ENCODE data around the gene KRTAP10-12. TPM values are rescaled to one million over a fixed set of nuclear protein-coding genes. Genes with fewer than 3 reads are reported as not detected.

Gene KRTAP10-12
- polyA plus RNA-seq, 1 of the 3 experiments (the other 2 are of a cell fraction): not detected

DNA sequence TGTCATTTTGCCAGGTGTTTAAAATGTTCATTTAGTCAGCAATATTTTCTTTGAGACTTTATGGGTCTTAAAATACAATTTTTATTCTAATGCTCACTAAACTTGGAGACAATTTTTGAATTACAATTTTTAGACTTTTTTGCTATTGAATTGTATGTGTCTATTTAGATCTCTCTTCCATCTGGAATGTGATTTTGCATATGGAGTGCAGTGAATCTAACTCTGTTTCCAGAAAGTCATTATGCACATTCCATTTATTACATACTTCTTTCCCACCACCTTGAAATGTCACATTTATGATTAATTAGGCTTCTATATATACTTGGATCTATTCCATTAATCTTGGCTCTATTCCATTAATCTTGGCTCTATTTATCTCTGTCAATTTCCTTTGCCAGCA, 20.0 kb downstream of the KRTAP10-12 start:
- Histone ChIP-seq H3K36me3 (replicated peaks in 1 of 2; ENCODE audit: control insufficient read depth in 1 of 2, insufficient read depth in 2 of 2, low read length in 1 of 2) (no peaks in the 10 kb centered on the region), H2AFZ (ENCODE audit: low read depth) (no peak overlapping the region), H3K79me2 (ENCODE audit: insufficient read depth) (no peaks in the 10 kb centered on the region), H3K9me3 (no peaks in the 10 kb centered on the region), H3K9ac (no peak overlapping the region), H3K4me2 (no peak overlapping the region), H3K27me3 (ENCODE audit: insufficient read depth) (peaks cover 52% of the 10 kb centered on the region; the same call in 1 of the 2 replicates), H3K4me1 (ENCODE audit: control insufficient read depth in 1 of 2, insufficient read depth in 2 of 2, low read depth in 1 of 2, low read length in 1 of 2) (no peaks in the 10 kb centered on the region), H3K4me3 (ENCODE audit: low read depth in 2 of 2, low read length in 1 of 2) (no peak overlapping the region), H3K27ac (ENCODE audit: low read depth in 2 of 2, low read length in 1 of 2) (no peak overlapping the region), H4K20me1 (ENCODE audit: insufficient read depth) (no peaks in the 10 kb centered on the region), H3F3A (replicated peaks; ENCODE audit: insufficient read depth) (no peaks in the 10 kb centered on the region), H3K9me2 (no peaks in the 10 kb centered on the region)
- DNase-seq: no peak
- no peak for TF ChIP-seq GABPA (IDR thresholded peaks at IDR 0.05; ENCODE audit: low read depth)
- TF ChIP-seq, protein P1, sequence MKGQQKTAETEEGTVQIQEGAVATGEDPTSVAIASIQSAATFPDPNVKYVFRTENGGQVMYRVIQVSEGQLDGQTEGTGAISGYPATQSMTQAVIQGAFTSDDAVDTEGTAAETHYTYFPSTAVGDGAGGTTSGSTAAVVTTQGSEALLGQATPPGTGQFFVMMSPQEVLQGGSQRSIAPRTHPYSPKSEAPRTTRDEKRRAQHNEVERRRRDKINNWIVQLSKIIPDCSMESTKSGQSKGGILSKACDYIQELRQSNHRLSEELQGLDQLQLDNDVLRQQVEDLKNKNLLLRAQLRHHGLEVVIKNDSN (IDR thresholded peaks at IDR 0.05; ENCODE audit: borderline replicate concordance, low read depth): no peak
- TF ChIP-seq YY1 (IDR thresholded peaks at IDR 0.05; ENCODE audit: low read depth): no peak
- no peak for TF ChIP-seq RFX5 (IDR thresholded peaks at IDR 0.05; ENCODE audit: low read length)
- TF ChIP-seq, protein P2, sequence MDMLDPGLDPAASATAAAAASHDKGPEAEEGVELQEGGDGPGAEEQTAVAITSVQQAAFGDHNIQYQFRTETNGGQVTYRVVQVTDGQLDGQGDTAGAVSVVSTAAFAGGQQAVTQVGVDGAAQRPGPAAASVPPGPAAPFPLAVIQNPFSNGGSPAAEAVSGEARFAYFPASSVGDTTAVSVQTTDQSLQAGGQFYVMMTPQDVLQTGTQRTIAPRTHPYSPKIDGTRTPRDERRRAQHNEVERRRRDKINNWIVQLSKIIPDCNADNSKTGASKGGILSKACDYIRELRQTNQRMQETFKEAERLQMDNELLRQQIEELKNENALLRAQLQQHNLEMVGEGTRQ (IDR thresholded peaks at IDR 0.05; ENCODE audit: borderline replicate concordance, low read depth, low read length): no peak
- TF ChIP-seq, protein P3, sequence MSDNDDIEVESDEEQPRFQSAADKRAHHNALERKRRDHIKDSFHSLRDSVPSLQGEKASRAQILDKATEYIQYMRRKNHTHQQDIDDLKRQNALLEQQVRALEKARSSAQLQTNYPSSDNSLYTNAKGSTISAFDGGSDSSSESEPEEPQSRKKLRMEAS (IDR thresholded peaks at IDR 0.05; ENCODE audit: low read depth): no peak
- TF ChIP-seq FOXJ3 (CRISPR knock-in tag; IDR thresholded peaks at IDR 0.05): no peak
- TF ChIP-seq, protein P4, sequence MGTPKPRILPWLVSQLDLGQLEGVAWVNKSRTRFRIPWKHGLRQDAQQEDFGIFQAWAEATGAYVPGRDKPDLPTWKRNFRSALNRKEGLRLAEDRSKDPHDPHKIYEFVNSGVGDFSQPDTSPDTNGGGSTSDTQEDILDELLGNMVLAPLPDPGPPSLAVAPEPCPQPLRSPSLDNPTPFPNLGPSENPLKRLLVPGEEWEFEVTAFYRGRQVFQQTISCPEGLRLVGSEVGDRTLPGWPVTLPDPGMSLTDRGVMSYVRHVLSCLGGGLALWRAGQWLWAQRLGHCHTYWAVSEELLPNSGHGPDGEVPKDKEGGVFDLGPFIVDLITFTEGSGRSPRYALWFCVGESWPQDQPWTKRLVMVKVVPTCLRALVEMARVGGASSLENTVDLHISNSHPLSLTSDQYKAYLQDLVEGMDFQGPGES (IDR thresholded peaks at IDR 0.05; ENCODE audit: low read depth, low read length): no peak
- ChIA-PET CTCF (no interaction called here), POLR2A (no interaction called here)

DNA sequence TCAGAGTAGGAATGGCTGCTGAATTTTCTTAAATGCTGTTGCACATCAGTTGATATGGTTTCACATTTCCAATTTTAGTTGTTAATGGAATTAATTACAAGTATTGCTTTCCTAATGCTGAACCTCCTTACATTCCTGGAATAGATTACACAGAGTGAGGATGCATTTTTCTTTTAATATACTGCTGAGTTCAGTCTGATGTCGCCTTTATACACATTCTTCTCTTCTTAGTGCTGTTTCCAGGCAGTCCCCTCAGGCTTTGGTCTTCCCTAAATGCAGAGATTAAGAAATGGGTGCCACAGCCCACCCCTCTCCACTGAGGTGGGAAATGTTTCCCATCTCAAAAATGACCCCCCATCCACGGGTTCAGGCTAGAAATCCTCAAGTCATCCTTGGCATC, 21.1 kb downstream of the KRTAP10-12 start:
- Histone ChIP-seq H4K20me1 (ENCODE audit: insufficient read depth) (no peaks in the 10 kb centered on the region), H3K9me2 (no peaks in the 10 kb centered on the region), H3K79me2 (ENCODE audit: insufficient read depth) (no peaks in the 10 kb centered on the region), H3K9ac (no peak overlapping the region), H3K27me3 (ENCODE audit: insufficient read depth) (peaks cover 50% of the 10 kb centered on the region; the same call in 1 of the 2 replicates), H3K4me3 (ENCODE audit: low read depth in 2 of 2, low read length in 1 of 2) (no peak overlapping the region), H3K27ac (ENCODE audit: low read depth in 2 of 2, low read length in 1 of 2) (no peak overlapping the region), H2AFZ (ENCODE audit: low read depth) (no peak overlapping the region), H3F3A (replicated peaks; ENCODE audit: insufficient read depth) (no peaks in the 10 kb centered on the region), H3K9me3 (no peaks in the 10 kb centered on the region), H3K36me3 (replicated peaks in 1 of 2; ENCODE audit: control insufficient read depth in 1 of 2, insufficient read depth in 2 of 2, low read length in 1 of 2) (no peaks in the 10 kb centered on the region), H3K4me1 (ENCODE audit: control insufficient read depth in 1 of 2, insufficient read depth in 2 of 2, low read depth in 1 of 2, low read length in 1 of 2) (no peaks in the 10 kb centered on the region), H3K4me2 (no peak overlapping the region)
- WGBS (ENCODE audit: low lambda C conversion rate): 5% methylated on average over 2 of the region's 2 CpGs
- no peak for DNase-seq
- ChIA-PET POLR2A (no interaction called here), CTCF (no interaction called here)
- TF ChIP-seq, protein P1 (IDR thresholded peaks at IDR 0.05; ENCODE audit: borderline replicate concordance, low read depth): no peak
- TF ChIP-seq, protein P5, sequence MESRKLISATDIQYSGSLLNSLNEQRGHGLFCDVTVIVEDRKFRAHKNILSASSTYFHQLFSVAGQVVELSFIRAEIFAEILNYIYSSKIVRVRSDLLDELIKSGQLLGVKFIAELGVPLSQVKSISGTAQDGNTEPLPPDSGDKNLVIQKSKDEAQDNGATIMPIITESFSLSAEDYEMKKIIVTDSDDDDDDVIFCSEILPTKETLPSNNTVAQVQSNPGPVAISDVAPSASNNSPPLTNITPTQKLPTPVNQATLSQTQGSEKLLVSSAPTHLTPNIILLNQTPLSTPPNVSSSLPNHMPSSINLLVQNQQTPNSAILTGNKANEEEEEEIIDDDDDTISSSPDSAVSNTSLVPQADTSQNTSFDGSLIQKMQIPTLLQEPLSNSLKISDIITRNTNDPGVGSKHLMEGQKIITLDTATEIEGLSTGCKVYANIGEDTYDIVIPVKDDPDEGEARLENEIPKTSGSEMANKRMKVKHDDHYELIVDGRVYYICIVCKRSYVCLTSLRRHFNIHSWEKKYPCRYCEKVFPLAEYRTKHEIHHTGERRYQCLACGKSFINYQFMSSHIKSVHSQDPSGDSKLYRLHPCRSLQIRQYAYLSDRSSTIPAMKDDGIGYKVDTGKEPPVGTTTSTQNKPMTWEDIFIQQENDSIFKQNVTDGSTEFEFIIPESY (IDR thresholded peaks at IDR 0.05; ENCODE audit: borderline replicate concordance, low read depth): no peak
- TF ChIP-seq CHD2 (IDR thresholded peaks at IDR 0.05; ENCODE audit: low read length, partially characterized antibody) (no peak), FOXJ3 (CRISPR knock-in tag; IDR thresholded peaks at IDR 0.05) (no peak), RCOR1 (IDR thresholded peaks at IDR 0.05; ENCODE audit: low read length) (no peak), ELF1 (IDR thresholded peaks at IDR 0.05) (no peak), NRF1 (IDR thresholded peaks at IDR 0.05; ENCODE audit: low read depth, low read length) (no peak), JUND (IDR thresholded peaks at IDR 0.05) (no peak)
- TF ChIP-seq, protein P3 (IDR thresholded peaks at IDR 0.05; ENCODE audit: low read depth): no peak
- TF ChIP-seq, protein P2 (IDR thresholded peaks at IDR 0.05; ENCODE audit: borderline replicate concordance, low read depth, low read length): no peak
- TF ChIP-seq, protein P6, sequence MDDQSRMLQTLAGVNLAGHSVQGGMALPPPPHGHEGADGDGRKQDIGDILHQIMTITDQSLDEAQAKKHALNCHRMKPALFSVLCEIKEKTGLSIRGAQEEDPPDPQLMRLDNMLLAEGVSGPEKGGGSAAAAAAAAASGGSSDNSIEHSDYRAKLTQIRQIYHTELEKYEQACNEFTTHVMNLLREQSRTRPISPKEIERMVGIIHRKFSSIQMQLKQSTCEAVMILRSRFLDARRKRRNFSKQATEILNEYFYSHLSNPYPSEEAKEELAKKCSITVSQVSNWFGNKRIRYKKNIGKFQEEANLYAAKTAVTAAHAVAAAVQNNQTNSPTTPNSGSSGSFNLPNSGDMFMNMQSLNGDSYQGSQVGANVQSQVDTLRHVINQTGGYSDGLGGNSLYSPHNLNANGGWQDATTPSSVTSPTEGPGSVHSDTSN (IDR thresholded peaks at IDR 0.05): no peak

Data from SK-N-SH (cell line).